ENCODE results near the gene RIN3. TPM values are rescaled to one million over a fixed set of nuclear protein-coding genes. Genes with fewer than 3 reads are reported as not detected.
"Not testable (repeated sequence)": the region's sequence is repeated elsewhere in the genome, so short reads cannot be mapped to it uniquely, and the experiment has no call there.

The RIN3 gene
- total and polyA plus RNA-seq, 4 donors, result 5.0 to 15.6 (median 9.0) TPM

DNA sequence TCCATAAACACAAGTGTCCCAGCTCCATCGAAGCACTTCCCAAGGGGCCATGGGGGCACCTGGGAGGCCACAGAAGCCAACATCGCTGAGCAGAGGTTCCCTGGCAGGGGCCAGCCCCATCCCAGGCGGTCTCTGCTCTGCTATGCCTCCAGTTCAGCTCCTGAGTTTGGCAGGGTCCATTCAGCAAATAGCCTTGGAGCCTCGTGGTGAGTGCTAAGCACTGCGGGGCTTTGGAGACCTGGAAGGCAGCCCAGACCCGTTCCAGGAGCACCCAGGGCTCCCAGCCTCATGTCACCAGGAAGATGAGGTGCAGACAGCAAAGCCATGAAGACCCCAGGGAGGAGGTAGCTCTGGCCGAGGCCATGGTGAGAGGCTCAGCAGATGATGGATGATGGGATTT lies 125.3 kb downstream of the RIN3 start (continued):
- TF ChIP-seq MAX (IDR thresholded peaks at IDR 0.05), result no peak
- no peak for TF ChIP-seq RAD21 (IDR thresholded peaks at IDR 0.05)
- TF ChIP-seq RXRA (IDR thresholded peaks at IDR 0.05), result no peak
- TF ChIP-seq TAF1 (conservative IDR thresholded peaks at IDR 0.05), result no peak
- no peak for TF ChIP-seq JUND (IDR thresholded peaks at IDR 0.05)

DNA sequence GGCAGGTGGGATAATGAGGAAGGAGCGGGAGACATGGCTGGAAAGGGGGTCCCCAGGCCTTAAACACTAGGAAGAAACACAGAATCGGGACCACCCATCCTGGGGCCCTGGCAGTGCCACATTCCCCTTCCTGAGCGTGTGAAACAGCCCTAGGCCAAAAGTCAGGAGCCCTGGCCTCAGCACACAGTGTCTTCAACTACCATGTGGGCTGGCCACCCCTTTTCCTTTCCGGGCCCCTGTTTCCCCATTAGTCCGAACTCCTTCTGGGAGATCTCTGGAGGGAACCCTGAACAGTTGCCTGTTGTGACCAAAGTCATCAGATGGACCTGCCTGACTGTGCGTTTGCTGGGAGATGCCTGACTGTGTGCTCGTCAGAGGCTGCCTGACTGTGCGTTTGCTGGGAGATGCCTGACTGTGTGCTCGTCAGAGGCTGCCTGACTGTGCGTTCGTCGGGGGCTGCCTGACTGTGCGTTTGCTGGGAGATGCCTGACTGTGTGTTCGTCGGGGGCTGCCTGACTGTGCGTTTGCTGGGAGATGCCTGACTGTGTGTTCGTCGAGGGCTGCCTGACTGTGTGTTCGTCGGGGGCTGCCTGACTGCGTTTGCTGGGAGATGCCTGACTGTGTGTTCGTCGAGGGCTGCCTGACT lies 126.0 kb downstream of the RIN3 start:
- not testable (repeated sequence) for H3K27ac ChIP-seq (ENCODE audit: low read depth in 1 of 2, low read length in 2 of 2); H3K4me1 ChIP-seq (ENCODE audit: control insufficient read depth in 4 of 4, insufficient read depth in 4 of 4, low read length in 3 of 4); H3K27me3 ChIP-seq (ENCODE audit: control insufficient read depth in 4 of 4, insufficient read depth in 4 of 4, low read length in 3 of 4); H3K9ac ChIP-seq (ENCODE audit: low read depth in 1 of 2, low read length in 2 of 2); DNase-seq (ENCODE audit: low spot score); H3K9me3 ChIP-seq (ENCODE audit: control insufficient read depth in 4 of 4, low read length in 3 of 4); H3K4me3 ChIP-seq (ENCODE audit: low read depth in 1 of 3, low read length in 3 of 3)
- peaks cover 0 to 11% (median 5%) of the 10 kb centered on the region in 4 donors for H3K36me3 ChIP-seq (ENCODE audit: control insufficient read depth in 4 of 4, insufficient read depth in 3 of 4, low read depth in 1 of 4, low read length in 3 of 4)
- WGBS, result 94% methylated on average over 23 of the region's 23 CpGs

DNA sequence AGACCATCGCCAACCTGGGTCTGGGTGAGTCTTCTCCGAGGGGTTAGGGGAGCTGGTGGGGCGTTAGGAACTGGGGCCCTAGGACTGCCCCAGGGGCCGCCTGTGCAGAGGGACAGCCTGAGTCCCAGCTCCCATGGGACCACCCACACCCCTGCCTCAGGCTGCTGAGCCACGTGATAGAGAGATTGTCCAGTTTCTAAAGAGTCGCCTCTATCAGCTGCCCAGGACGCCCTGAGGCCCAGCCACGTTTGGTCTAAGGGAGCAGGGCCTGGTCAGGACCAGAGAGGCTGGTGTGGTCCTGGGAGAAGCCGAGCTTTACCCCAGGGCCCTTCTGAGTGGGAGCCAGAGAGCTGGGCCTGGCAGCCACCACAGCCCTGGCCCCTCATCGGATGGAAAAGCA lies 127.7 kb downstream of the RIN3 start:
- H3K27ac ChIP-seq (ENCODE audit: low read depth in 1 of 2, low read length in 2 of 2), result no peak overlapping the region
- H3K36me3 ChIP-seq (ENCODE audit: control insufficient read depth in 4 of 4, insufficient read depth in 3 of 4, low read depth in 1 of 4, low read length in 3 of 4), result peaks cover 0 to 13% (median 6%) of the 10 kb centered on the region in 4 donors
- peaks cover 0 to 3% (median 0%) of the 10 kb centered on the region in 4 donors for H3K4me1 ChIP-seq (ENCODE audit: control insufficient read depth in 4 of 4, insufficient read depth in 4 of 4, low read length in 3 of 4)
- H3K9me3 ChIP-seq (ENCODE audit: control insufficient read depth in 4 of 4, low read length in 3 of 4), result no peaks in the 10 kb centered on the region
- no peak overlapping the region for H3K9ac ChIP-seq (ENCODE audit: low read depth in 1 of 2, low read length in 2 of 2)
- DNase-seq (ENCODE audit: low spot score), result no peak
- TF ChIP-seq, protein P1, sequence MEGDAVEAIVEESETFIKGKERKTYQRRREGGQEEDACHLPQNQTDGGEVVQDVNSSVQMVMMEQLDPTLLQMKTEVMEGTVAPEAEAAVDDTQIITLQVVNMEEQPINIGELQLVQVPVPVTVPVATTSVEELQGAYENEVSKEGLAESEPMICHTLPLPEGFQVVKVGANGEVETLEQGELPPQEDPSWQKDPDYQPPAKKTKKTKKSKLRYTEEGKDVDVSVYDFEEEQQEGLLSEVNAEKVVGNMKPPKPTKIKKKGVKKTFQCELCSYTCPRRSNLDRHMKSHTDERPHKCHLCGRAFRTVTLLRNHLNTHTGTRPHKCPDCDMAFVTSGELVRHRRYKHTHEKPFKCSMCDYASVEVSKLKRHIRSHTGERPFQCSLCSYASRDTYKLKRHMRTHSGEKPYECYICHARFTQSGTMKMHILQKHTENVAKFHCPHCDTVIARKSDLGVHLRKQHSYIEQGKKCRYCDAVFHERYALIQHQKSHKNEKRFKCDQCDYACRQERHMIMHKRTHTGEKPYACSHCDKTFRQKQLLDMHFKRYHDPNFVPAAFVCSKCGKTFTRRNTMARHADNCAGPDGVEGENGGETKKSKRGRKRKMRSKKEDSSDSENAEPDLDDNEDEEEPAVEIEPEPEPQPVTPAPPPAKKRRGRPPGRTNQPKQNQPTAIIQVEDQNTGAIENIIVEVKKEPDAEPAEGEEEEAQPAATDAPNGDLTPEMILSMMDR (IDR thresholded peaks at IDR 0.05; ENCODE audit: low read depth, low read length, missing input control), result no peak
- TF ChIP-seq RAD21 (IDR thresholded peaks at IDR 0.05) (no peak), HNF4A (conservative IDR thresholded peaks at IDR 0.05) (no peak), SP1 (IDR thresholded peaks at IDR 0.05) (no peak), FOXA2 (IDR thresholded peaks at IDR 0.05) (no peak), HNF4G (IDR thresholded peaks at IDR 0.05) (no peak), YY1 (IDR thresholded peaks at IDR 0.05) (no peak), FOXA1 (IDR thresholded peaks at IDR 0.05) (no peak), EGR1 (IDR thresholded peaks at IDR 0.05; ENCODE audit: low read depth in 2 of 2) (no peak), GABPA (IDR thresholded peaks at IDR 0.05 in 1 of 2, conservative IDR thresholded peaks at IDR 0.05 in 1 of 2) (no peak), NR2F2 (IDR thresholded peaks at IDR 0.05) (no peak)
- TF ChIP-seq, protein P2, sequence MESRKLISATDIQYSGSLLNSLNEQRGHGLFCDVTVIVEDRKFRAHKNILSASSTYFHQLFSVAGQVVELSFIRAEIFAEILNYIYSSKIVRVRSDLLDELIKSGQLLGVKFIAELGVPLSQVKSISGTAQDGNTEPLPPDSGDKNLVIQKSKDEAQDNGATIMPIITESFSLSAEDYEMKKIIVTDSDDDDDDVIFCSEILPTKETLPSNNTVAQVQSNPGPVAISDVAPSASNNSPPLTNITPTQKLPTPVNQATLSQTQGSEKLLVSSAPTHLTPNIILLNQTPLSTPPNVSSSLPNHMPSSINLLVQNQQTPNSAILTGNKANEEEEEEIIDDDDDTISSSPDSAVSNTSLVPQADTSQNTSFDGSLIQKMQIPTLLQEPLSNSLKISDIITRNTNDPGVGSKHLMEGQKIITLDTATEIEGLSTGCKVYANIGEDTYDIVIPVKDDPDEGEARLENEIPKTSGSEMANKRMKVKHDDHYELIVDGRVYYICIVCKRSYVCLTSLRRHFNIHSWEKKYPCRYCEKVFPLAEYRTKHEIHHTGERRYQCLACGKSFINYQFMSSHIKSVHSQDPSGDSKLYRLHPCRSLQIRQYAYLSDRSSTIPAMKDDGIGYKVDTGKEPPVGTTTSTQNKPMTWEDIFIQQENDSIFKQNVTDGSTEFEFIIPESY (IDR thresholded peaks at IDR 0.05), result no peak
- TF ChIP-seq, protein P3, sequence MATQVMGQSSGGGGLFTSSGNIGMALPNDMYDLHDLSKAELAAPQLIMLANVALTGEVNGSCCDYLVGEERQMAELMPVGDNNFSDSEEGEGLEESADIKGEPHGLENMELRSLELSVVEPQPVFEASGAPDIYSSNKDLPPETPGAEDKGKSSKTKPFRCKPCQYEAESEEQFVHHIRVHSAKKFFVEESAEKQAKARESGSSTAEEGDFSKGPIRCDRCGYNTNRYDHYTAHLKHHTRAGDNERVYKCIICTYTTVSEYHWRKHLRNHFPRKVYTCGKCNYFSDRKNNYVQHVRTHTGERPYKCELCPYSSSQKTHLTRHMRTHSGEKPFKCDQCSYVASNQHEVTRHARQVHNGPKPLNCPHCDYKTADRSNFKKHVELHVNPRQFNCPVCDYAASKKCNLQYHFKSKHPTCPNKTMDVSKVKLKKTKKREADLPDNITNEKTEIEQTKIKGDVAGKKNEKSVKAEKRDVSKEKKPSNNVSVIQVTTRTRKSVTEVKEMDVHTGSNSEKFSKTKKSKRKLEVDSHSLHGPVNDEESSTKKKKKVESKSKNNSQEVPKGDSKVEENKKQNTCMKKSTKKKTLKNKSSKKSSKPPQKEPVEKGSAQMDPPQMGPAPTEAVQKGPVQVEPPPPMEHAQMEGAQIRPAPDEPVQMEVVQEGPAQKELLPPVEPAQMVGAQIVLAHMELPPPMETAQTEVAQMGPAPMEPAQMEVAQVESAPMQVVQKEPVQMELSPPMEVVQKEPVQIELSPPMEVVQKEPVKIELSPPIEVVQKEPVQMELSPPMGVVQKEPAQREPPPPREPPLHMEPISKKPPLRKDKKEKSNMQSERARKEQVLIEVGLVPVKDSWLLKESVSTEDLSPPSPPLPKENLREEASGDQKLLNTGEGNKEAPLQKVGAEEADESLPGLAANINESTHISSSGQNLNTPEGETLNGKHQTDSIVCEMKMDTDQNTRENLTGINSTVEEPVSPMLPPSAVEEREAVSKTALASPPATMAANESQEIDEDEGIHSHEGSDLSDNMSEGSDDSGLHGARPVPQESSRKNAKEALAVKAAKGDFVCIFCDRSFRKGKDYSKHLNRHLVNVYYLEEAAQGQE (IDR thresholded peaks at IDR 0.05), result no peak
- TF ChIP-seq, protein P4, sequence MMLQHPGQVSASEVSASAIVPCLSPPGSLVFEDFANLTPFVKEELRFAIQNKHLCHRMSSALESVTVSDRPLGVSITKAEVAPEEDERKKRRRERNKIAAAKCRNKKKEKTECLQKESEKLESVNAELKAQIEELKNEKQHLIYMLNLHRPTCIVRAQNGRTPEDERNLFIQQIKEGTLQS (IDR thresholded peaks at IDR 0.05), result no peak
- no peak overlapping the region for H3K4me3 ChIP-seq (ENCODE audit: low read depth in 1 of 3, low read length in 3 of 3)
- 97% methylated on average over 10 of the region's 10 CpGs for WGBS
- no peaks in the 10 kb centered on the region for H3K27me3 ChIP-seq (ENCODE audit: control insufficient read depth in 4 of 4, insufficient read depth in 4 of 4, low read length in 3 of 4)

All from liver (tissue), 9 donors.